Muscle of back (tissue), 11 donors: ENCODE measurements around the gene RRM2. TPM values are rescaled to one million over a fixed set of nuclear protein-coding genes. Genes with fewer than 3 reads are reported as not detected.

Experiments used
- DNase-seq, 3 donors: peaks; one replicate each; pipeline versions ENCODE4 v3.0.0 to v3.0.0-alpha.2; 2013
- polyA plus RNA-seq, 10 donors: library from polyadenylated mRNA; unstranded; fragments of 120-200 nt; gene quantifications; one replicate each; pipeline ENCODE4 v1.2.1, GENCODE V29; 2013; ENCODE audit not compliant: insufficient read length in 10 of 10

RRM2 gene
- polyA plus RNA-seq, 10 donors, result 25.5 to 67.1 (median 43.1) TPM

DNA sequence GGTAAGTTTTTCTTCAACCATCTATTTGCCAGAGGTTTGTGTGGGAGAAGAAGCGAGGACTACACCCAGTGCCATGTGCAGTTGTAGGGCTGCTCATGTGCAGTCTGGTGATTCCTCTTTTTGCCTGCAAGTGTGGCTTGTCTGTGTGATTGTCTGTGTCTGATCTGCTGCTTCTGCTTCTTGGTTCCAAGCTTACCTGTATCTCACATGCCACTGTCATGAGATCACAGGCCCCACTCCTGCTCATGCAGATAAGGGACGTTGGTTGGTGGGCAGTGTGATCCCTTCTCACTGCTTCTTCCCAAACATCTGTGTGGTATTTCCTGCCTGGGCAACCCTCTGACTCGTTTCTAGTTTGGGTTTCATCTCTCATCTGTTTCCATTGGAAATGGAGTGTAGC is 27.1 kb downstream of the RRM2 start:
- no peak for DNase-seq

DNA sequence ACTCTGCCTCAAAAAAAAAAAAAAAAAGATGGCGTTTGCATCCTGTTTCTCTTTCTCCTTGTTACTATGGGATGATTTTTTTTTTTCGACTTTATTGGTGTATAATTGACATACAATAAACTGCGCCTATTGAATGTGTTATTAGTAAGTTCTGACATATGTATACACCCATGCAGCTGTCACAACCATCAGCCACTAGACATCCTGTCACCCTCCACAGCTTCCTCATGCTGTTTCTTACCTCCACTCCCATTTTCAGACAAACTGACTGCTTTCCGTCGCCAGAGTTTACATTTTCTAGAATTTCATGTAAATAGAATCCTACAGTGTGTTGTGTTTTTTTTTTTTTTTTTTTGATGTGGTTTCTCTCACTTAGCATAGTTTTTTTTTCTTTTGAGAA is 27.9 kb downstream of the RRM2 start:
- no peak for DNase-seq

DNA sequence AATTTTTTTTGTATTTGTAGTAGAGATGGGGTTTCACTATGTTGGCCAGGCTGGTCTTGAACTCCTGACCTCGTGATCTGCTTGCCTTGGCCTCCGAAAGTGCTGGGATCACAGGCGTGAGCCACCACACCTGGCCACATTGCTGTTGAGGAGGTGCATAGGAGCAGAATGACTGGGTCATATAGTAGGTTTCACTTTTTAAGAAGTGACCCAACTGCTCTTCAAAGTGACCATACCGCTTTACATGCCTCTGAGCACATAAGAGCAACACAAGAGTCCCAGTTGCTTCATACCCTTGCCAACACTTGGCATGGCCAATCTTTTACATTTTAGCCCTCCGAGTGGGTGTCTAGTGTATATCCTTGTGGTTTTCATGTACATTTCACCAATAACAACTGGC is 28.9 kb downstream of the RRM2 start:
- no peak for DNase-seq

DNA sequence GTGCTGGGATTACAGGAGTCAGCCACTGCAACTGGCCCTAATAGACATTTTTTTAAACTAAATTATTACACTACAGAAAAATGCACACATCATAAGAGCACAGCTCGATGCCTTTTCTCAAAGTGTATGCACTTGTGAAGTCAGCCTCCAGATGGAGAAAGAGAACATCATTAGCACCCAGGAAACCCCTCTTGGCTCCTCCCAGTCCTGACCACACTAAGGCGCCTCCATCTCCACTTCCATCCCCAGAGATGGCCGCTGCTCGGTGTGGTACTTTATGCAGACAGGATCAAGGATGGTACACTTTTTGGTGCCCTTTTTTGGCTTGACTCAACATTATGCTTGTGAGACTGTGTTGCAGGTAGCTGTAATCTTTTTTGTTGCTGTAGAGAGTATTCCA is 34.8 kb downstream of the RRM2 start:
- no peak for DNase-seq

DNA sequence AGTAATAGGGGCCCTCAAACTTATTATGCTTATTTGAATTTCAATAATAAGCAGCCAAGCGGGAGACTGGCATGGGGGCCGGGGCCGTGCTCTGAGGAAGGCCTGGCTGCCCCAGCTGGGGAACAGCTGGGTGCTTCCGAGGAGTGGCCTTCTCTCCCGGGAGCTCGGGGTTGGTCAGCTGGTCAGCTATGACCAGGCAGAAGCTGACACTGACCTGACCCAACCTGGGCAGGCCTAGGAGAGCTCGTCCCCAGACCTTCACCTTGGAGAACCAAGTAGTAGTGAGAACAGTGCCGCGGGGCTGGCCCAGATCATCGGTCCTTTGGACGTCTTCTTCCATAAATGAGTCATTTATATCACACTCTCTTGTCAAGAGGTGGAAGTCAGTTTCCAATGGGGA is 36.1 kb downstream of the RRM2 start:
- no peak for DNase-seq

DNA sequence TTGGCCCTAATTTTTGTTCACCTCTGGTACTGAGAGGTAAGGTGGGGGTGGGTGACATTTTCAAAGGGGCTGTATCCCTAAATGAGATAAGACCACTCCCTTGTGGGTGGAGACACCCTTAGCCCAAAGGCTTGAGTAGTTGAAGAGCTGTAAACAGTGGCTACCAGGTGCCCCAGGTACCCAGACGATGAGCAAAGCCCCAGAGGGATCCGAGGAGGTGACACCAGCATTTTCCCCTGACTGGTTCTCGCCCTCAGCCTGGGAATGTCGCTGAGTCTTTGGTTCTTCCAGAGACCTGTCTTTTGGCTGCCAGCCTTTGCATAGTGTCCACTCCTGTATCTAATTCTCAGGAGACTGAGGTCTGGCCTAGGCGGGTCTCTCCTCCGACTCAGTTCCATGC is 36.5 kb downstream of the RRM2 start:
- no peak for DNase-seq

DNA sequence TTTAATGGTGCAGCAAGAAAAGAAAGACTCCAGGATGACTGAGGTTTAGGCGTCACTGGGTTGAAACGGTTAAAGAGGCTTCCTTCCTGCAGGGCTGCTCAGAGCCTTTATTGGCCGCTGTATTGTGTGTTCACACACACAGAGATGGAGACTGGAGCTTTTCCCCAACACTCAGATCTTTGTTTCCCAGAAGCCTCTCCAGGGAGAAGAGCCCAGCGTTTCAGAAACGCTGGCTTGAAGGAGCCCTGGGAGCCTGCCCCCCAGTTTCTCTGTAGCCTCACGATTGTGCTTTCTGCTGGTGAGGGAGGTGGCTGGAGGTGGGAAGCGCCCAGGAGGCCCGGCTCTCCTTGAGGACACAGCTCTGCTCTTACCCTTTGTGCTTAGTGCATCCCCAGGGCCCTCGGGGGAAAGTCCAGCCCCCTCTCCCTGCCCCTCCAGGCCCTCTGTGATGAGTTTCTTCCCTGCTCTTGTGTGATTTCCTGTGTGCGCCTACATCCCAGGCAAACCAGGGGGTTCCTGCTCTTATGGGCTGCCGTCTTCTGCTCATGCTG is 37.1 kb downstream of the RRM2 start:
- no peak for DNase-seq

DNA sequence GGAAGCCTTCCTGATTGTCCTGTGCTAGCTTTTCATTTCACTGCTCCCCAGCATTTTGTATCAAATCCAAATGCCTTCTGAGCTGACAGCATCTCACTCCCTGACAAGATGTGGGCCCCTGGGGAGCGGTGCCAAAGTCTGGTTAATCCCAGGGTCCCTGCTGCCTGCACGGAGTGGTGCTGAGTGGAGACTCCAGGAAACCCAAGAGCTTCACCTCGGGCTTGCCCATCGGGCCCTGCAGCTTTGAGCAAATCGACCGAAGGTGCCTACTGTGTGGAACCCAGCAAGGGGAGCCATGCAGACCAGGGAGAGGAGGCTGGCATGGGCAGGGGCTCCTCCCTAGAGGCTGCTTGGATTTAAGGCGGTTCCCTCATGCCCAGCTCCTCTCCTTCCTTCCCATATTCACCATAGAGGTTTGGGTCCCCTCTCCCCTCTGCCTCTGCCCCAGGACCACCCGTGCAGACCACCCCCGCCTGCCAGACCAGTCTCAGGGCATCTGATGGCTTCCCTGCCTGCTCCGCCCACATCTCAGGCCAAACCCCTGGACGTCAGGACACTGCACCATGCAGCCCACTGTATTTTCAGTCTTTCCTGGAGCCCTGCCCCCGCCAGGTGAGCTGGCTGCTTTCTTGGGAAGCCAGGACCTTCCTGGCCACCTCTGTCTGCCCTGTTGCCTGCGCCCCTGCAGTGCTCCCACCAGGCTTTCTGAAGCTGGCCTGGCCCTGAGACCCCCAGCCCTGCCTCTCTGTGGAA is 37.8 kb downstream of the RRM2 start:
- DNase-seq, result no peak

DNA sequence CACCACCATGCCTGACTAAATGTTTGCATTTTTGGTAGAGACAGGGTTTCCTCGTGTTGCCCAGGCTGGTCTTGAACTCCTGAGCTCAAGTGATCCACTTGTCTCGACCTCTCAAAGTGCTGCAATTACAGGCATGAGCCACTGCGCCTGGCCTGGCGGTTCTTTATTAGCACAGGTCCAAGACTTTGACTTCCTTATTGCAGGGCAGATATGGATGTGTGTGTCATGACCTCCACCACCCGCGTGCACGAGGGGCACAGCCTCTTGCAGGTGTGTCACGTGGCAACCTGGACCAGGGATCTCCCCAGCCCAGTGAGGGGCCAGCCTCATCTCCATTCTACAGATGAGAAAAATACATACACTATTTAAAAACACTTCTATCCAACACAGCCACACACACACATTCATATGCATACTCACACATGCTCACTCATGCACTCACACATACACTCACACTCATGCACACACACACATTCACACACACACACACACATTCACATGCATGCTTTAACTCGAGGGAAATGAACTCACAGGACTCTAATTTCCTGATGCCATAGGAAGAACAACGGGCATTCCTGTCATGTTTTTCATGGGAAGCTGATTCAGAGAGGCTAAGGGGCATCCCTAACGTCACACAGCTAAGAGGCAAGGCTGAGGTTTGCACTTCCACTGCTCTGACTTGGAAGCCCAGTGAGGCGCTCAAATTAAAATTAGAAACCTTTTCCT is 38.8 kb downstream of the RRM2 start:
- no peak for DNase-seq

DNA sequence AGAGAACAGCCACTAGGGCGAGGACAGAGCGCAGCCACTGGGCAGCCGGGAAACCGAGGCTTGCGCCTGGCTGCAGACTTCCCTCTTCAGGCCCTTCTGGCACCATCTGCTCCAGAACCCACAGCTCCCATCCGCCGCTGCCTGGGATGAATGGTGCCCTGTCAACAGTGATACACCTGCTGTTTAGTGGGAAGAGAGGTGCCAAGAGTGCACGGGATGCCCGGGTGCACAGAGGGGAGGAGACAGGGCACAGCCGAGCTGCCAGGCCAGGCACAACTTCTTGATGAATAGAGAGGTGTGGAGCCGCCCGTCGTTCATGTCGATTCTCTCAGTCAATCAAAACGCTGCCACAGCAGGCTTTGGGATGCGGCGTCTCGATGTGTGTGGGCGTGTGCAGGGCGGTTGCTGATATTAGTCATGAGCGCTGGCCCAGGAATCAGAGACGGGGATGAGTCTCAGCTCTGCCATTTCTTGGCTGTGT is 39.5 kb downstream of the RRM2 start:
- no peak for DNase-seq

DNA sequence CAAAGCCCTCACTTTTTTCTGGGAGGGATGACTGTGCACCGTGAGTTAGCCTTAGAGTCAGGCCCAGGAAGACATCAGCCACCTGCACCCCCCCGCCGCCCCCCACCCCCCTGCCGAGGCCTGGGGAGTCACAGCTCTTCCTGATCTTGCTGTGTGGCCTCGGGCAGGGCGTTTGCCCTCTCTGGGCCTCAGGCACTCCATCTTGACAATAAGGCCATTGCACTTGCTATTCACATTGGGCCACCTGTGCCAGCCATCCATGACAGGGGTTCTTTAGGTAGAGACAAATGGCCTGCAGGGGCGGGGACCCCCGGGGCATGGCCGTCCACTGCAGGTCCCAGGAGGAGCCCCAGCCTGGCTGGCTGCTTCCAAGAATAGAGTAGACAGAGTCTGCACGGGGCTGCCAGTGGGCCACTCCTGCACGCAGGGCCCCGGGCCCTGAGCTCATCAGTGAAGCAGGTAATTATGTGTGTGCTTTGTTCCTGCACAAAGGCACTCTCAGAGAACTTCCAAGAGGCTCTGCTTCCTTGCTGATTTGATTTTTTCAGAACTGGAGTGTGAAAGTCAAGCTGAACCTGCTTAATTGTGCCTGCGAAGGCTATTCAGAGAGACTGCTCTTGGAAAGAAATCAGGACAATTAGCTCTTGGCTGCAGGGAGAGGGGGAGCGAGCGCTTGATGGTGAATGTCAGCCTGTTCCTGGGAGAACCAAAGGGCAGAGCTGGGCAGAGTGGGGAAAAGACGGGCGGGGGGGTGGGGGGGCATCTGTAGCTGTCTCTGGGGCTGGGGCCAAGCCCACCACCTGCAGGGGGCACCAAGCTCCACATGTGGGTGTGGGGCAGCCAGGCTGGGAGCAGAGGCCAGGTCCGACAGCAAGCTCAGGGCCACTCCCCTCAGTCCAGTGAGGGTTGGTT is 40.3 kb downstream of the RRM2 start:
- DNase-seq, result no peak

DNA sequence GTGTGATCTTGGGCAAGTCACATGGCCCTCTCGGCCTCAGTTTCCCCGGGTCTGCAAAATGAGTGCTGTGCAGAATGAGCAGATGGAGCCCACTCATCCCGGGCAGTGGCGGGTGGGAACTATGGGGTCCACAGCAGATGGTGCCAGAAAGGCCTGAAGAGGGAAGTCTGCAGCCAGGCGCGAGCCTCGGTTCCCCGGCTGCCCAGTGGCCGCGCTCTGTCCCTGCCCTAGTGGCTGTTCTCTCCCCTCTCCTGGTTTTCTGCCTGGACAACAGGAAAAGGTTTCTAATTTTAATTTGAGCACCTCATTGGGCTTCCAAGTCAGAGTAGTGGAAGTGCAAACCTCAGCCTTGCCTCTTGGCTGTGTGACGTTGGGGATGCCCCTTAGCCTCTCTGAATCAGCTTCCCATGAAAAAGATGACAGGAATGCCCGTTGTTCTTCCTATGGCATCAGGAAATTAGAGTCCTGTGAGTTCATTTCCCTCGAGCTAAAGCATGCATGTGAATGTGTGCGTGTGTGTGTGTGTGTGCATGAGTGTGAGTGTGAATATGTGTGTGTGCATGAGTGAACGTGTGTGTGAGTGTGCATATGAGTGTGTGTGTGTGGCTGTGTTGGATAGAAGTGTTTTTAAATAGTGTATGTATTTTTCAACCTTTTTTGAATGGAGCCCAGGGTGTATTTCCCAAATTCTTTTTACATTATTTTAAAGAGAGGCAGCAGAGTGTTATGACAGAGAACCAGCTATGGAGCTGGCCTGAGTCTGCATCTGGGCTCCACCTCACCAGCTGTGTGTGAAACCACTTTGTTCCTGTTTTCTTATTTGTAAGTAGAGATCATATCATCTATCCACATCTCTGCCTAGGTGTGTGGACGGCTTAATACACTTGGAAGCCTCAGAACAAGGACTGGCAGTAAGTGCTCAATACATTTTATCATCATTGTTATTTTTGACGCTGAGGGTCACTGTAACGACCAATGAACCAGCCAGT is 41.3 kb downstream of the RRM2 start:
- DNase-seq, result no peak

DNA sequence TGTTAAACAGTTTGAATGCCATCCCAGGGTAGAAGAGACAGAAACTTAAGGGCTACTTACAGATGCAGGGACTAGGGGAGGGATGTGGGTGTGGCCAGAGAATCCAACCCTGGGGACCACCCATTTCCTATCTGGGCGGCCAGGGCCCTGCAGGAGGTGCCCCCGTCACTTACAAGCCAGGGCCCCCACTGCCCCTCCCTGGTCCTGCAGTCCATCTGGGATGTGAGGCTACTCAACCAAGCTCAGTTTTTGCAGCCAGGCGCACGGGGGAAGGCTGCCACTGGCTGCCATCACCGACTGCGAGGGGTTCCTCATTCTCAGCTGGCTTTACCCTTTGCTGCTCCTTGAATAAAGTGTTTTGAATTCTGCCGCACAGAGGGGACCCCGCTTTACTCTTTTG is 42.1 kb downstream of the RRM2 start:
- DNase-seq, result no peak

DNA sequence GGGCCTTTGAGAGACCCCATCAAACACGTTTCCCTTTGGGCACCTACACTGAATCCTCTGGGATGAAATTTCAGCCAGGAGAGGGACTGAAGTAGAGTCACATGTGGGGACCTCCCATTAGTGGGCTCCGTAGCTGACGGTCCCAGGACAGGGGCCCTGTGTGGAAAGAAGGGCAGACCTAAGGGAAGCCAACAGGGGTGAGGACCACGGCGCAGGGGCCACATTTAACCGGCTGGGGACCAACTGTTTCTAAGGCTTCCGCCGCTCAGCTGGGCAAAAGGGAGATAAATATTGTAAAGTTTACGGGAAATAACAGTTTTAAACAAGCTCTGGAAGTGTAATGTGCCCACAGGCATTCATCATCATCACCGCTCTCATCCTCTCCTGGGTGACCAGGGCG is 42.7 kb downstream of the RRM2 start:
- no peak for DNase-seq

DNA sequence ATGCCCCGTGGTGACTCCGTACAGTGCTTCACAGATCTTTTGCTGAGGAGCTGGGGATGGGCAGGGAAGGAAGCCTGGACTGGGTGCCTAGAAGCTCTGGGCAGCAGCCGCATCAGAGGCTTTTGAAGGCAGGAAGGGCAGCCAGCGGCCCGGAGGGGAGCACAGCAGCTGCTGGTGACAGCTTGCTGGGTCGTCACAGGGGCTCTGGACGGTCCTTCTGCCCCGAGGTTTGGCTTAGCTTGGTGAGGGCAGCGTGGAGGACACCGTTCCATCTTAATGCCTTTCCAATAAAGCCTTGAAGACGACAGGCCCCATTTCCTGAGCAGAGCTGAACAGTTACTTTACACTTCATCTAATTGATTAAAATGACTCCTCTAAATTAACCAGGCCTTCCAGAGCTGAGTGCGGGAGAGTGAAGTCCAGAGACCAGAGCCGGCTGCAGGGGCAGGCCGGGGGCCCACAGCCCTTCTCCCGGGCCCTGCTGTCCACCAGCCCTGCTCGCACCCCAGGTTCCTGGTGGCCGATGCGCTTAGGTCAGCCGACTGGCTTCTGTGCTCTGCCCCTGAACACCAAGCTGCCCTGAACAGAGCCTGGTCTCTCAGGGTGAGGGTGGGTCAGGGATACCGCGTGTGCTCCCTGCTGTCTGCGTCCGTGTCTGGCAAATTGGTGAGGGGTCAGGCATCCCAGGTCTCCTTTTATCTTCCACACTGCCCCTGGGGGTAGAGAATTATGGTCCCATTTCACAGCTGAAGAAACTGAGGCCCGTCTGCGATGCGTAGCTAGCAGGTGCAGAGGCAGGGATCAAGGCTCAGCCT is 43.5 kb downstream of the RRM2 start:
- no peak for DNase-seq

DNA sequence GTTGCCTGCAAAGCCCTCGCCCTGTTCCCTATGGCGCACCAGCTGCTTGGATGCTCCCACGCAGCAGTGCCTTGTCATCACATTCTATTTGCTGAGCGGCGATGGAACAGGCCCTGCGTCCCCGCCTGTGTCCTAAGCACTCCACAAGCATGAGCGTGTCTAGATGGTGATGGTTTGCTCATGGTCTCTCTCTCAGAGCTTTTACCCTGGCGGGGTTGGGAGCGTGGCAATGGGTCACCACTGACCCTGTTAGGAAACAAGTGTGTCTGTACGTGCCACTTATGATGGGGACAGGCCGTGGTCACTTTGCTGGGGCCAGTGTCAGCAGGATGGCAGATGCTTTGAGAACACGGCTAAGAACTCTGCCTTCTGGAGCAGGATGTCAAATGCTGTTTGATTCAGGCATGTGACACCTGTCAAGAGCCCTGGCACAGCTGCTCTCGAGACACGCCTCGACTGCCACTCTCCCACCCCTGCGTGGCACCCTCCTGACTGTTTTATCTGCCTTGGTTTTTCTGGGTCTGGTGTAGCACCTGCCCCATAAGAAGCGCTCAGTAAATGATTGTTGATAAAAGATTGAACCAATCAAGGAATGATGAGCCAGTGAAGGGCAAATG is 44.2 kb downstream of the RRM2 start:
- DNase-seq, result no peak

DNA sequence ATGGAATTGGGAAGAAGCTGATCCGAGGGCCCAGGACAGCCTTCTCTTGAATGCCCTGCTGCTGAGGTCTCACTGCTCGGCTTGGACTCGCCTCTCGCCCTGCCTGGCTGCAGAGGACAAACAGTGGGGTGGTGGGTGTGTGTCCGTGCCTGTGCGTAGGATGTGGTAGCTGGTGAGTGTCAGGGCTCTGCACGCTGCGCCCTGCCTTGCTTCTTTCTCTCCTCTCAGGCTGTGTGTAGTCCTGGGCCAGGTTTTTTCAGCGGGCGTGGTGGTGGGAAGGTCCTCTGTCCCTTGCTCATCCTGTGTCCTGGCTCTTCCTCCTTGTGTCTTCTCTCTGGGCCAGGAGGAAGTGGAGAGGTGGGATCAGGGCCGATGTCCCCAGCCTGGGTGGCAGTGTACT is 44.8 kb downstream of the RRM2 start:
- DNase-seq, result no peak

DNA sequence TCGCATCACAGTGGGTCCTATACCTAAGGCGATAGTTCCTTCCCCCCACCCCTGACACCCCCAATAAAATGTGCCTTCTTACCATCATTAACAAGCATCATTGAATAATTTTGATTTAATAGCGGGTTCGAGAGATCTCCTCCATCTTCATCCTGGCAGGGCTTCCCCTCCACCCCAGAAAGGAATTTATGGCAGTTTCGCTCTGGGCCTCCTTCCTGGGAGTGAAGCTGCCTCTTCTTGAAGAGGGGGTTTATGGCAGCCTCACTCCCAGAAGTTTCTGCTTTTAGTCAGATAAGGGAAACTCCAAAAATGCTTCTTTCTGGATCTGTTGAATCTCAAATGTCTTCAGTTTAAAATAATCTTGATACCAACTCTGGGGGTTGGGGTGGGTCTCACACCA is 45.7 kb downstream of the RRM2 start:
- no peak for DNase-seq

DNA sequence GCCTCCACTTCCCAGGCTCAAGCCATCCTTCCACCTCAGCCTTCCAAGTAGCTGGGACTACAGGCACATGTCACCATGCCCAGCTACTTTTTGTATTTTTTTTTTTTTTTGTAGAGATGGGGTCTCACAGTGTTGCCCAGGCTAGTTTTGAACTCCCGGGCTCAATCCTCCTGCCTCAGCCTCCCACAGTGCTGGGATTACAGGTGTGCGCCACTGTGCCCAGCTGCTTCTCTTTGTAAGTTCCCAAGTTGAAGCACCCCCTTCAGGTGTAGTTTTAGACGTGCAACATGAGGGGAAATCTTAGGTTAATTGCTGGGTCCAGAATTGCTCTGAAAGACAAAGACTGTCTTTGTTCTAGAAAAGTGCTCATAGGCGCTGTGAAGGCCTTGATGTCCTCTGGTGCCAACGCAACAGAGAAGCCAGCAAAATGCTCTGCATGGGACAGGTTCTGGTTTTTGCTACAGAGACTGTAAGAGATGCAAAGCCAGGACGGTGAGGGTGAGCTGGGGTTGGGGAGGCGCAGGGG is 46.6 kb downstream of the RRM2 start:
- no peak for DNase-seq
